Stimulated activated naive CD8-positive, alpha-beta T cell treated with anti-CD3 and anti-CD28 coated beads, Interleukin-15, Interleukin-2, amounts not matched to agents 100 ng/mL and 50 ng/mL, for 24 hours (primary cell): ENCODE results near the gene UBA3.

ENCODE experiments used
- H3K27ac Mint-ChIP-seq: one replicate; pipeline ENCODE4 v1.8.0; 2021; ENCODE audit warnings: mild to moderate bottlenecking, mixed read lengths
- H3K27me3 Mint-ChIP-seq: one replicate; pipeline ENCODE4 v1.8.0; 2021; ENCODE audit warnings: mixed read lengths
- H3K36me3 Mint-ChIP-seq: one replicate; pipeline ENCODE4 v1.8.0; 2021; ENCODE audit warnings: low read depth, mixed read lengths
- H3K4me1 Mint-ChIP-seq: one replicate; pipeline ENCODE4 v1.8.0; 2021; ENCODE audit warnings: low read depth, mixed read lengths
- H3K4me3 Mint-ChIP-seq: one replicate; pipeline ENCODE4 v1.8.0; 2021; ENCODE audit warnings: mild to moderate bottlenecking, mixed read lengths
- H3K9me3 Mint-ChIP-seq: one replicate; pipeline ENCODE4 v1.8.0; 2021; ENCODE audit warnings: mixed read lengths

UBA3 gene

DNA sequence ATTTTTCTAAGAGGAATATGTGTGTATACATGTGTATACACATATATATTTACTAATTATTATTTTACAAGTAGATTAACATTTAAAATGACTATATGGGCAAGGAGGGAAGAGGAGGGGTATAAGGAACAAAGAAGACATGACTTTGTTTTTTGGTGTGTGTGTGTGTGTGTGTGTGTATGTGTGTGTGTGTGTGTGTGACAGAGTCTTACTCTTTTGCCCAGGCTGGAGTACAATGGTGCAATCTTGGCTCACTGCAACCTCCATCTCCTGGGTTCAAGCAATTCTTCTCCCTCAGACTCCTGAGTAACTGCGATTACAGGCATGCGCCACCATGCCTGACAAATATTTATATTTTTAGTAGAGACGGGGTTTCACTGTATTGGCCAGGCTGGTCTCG is 64.1 kb downstream of the UBA3 start:
- peaks cover 12% of the 10 kb centered on the region for H3K36me3 Mint-ChIP-seq
- H3K27me3 Mint-ChIP-seq = no peaks in the 10 kb centered on the region
- H3K9me3 Mint-ChIP-seq = no peaks in the 10 kb centered on the region
- H3K4me1 Mint-ChIP-seq = peaks cover 24% of the 10 kb centered on the region
- H3K4me3 Mint-ChIP-seq = no peak overlapping the region
- H3K27ac Mint-ChIP-seq = no peak overlapping the region

DNA sequence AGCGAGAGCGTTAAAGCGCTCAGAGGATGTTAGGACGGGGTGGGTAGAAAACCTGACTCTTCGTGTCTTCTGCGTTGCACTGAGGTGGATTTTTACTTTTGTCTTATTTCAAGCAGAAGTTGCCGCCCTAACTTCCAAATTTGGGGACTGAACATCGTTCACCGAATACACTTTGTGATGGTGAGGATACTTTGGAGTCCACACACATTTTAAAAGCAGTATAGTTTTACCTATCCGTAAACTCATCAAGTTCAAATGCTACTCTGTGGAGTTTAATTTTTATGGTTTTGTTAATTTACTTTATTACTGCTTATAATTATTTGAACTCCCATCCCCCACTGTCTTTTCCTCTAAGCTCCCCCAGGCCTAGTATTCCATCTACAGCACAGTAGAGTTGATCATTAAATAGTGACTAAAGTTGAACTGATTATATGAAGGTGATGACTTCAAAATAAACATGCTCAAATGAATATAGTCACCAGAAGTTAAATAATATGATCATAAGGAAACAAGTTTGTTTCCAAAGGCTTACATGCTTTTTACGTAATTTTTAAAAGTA is 66.1 kb downstream of the UBA3 start:
- peak overlapping the region; percentile 85 for H3K4me3 Mint-ChIP-seq
- H3K4me1 Mint-ChIP-seq = peaks cover 24% of the 10 kb centered on the region
- no peaks in the 10 kb centered on the region for H3K9me3 Mint-ChIP-seq
- H3K27me3 Mint-ChIP-seq = no peaks in the 10 kb centered on the region
- peaks cover 12% of the 10 kb centered on the region for H3K36me3 Mint-ChIP-seq
- H3K27ac Mint-ChIP-seq = peak overlapping the region; percentile 79

DNA sequence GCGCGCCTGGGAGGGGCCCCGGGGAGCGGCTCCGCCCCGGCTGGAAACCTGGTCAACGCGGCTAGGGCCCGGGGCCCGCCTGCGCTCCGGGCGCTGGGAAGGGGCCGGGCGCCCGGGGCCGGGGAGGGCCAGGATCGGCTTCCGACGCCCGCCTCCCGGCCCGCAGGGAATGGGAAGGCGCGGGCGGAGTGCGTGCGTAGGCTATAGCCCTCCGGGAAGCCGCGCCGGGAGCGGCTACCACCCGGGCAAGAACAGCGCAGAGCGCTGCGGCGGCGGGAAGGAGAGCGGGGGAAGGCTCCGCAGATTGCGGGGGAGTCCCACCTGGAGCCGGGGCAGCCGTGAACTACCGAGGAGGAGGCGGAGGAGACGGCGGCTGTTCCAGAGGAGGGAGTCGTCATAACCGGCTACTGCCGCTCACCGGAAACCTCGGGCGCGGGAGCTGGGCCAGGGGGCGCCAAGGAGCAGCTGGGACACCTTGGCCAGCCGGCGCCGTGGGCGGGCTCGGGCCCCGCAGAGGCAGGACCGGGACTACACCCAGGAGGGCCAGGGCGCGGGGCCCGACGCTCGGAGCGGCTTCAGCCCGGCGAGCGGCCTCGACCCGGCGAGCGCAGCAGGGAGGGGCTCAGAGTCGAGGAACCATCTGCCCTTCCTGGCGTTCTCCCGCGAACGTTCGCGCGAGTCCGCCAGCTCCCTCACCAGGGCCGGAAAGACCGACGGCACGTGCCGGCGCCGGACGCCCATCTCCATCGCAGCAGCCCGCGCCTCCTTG is 66.7 kb downstream of the UBA3 start, which contains the start of gene EOGT:
Gene EOGT (minus strand): TSS at position 432 of the 769 bp plus-strand sequence. CDS start 3,838 bp downstream, outside the sequence.
- Mint-ChIP-seq H3K9me3 (no peaks in the 10 kb centered on the region), H3K27ac (peak within 1 kb of the TSS; percentile 82), H3K27me3 (no peaks in the 10 kb centered on the region), H3K4me1 (peaks cover 24% of the 10 kb centered on the region), H3K36me3 (peaks cover 19% of the 10 kb centered on the region), H3K4me3 (peak within 1 kb of the TSS; percentile 85)

DNA sequence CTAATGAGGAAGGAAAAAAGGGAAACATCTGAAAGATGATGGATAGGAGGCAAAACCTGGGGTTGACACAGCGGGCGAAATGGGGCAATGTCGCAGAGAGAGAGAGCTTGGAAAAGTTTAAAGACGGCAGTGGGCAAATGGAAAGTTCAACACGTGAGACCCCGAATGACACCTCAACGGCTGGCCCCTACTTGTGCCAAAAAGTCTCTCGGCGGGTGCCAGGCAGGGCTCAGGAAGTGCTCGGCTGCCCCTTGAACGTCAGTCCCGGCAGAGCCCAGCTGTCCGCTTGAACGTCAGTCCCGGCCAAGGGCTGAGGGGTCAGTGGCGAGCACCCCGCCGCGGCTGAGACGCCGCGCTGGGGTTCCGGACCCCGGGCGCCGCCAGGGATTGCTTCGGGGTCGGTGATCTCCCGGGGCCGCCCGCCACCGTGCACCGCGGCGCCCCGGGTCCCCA is 67.3 kb downstream of the UBA3 start:
- Mint-ChIP-seq H3K27me3 (no peaks in the 10 kb centered on the region), H3K27ac (peak overlapping the region; percentile 82), H3K9me3 (no peaks in the 10 kb centered on the region), H3K4me1 (peaks cover 24% of the 10 kb centered on the region), H3K4me3 (peak overlapping the region; percentile 84), H3K36me3 (peaks cover 24% of the 10 kb centered on the region)

DNA sequence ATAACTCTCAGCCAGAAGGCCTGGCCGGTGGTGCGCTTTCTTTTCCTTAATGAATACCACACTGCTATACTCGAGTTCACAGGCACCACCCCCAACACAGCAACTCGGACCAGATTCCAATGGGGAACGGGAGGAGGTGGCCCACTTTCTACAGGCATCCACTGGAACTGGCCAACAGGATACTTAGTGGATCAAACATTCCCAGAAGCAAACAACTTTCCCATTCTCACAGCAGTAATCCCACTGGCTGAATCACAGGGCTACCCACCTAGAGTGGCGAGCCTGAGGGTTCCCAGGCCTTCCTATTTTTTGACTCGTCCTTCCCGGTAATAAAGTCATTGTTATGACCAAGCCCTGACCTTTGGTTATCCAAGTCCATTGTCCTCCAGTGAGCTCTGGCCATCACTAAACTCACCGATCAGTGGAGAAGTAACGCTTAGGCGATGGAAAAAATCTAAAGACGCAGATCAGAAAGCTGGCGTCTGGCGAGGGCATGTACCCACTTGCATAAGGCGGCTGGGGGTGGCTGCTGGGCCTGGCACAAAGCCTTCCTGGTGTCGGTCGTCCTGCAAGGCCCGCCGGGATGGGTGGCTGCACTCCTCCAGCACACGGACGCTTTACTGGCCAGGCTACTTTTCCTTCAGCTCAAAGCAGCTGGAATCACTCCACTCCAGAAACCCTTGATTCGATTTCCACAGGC is 67.9 kb downstream of the UBA3 start:
- H3K4me3 Mint-ChIP-seq = peak overlapping the region; percentile 84
- H3K4me1 Mint-ChIP-seq = peaks cover 24% of the 10 kb centered on the region
- H3K36me3 Mint-ChIP-seq = peaks cover 19% of the 10 kb centered on the region
- peak overlapping the region; percentile 82 for H3K27ac Mint-ChIP-seq
- no peaks in the 10 kb centered on the region for H3K9me3 Mint-ChIP-seq
- H3K27me3 Mint-ChIP-seq = no peaks in the 10 kb centered on the region

DNA sequence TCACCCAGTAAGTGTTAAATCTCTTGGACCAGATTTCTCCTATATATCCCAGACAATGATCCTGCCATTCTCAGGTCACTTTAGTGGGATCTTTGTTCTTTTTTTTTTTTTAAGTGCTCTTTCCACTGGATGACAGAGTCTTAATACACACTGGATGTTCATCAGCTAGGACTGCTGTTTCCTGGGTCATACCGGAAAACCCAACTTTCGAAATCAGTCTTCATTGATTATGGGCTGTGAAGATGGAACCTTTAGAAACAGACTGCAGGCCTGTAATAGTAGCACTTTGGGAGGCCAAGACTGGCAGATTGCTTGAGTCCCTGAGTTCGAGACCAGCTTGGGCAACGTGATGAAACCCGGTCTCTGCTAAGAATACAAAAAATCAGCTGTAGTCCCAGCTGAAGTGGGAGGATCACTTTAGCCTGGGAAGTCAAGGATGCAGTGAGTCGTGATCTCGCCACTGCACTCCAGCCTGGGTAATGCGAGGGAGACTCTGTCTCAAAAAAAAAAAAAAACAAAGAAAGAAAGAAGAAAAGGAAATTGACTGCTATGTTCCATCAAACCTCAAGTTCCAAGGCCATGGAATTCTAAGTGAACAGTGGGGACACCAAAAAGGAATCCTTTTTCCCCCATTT is 69.0 kb downstream of the UBA3 start:
- Mint-ChIP-seq H3K9me3 (no peaks in the 10 kb centered on the region), H3K36me3 (peaks cover 18% of the 10 kb centered on the region), H3K27me3 (no peaks in the 10 kb centered on the region), H3K27ac (no peak overlapping the region), H3K4me1 (peaks cover 24% of the 10 kb centered on the region), H3K4me3 (no peak overlapping the region)

DNA sequence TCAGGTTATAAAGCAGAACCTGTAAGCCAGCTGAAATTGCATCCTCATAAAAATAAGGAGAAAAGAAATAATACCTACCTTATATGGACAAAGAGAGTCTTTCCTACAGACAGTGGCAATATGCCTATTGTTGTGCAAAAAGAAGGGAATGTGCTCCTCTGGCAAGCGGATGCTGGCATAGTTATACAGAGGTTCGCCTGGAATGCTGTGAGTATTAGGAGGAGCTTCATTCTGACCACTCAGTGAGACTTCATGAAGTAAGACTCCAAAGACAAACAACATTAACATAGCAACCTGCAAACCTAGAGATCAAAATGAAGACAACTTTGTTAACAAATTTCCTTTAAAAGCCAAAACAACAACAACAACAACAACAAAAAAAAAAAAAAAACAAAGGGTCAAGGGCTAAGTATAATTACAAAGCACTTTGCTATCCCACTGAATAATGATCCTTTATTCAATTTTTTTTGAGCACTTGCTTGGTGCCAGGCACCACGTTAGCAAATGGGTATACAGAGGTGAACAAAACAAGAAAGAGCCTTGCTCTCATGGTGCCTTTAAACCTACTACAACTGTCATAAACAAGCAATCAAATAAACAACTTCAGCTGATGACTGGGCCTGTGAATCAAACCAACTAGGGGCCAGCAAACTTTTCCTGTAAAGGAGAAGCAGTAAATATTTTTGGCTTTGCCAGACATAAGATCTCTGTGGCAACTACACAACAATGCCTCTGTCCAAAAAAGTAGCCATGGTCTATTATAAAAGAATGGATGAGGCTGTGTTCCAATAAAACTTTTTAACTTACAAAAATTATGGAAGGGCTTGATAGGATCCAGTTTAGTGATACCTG is 70.4 kb downstream of the UBA3 start:
- Mint-ChIP-seq H3K4me3 (no peak overlapping the region), H3K9me3 (no peaks in the 10 kb centered on the region), H3K4me1 (peaks cover 18% of the 10 kb centered on the region), H3K27me3 (no peaks in the 10 kb centered on the region), H3K36me3 (peaks cover 31% of the 10 kb centered on the region), H3K27ac (no peak overlapping the region)

DNA sequence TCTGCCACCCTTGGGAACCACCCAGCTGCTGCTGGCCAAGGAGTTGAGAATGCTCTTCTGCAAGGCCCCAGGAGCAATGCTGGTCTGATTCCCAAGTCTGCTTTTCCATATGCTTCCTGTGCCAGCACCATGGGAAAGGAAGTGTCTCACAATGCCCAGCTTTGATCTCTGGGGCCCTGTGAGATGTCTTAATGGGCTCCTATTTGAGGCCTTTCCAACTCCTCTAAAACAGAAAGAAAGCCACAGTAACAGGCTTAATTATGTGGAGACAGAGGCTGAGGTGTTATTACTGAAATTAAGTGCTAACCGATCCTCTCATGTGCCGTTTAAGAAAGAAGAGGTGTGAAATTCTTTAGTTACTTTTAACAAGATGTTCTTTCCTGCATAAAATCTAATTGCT is 71.2 kb downstream of the UBA3 start:
- no peaks in the 10 kb centered on the region for H3K27me3 Mint-ChIP-seq
- H3K4me3 Mint-ChIP-seq = no peak overlapping the region
- peaks cover 10% of the 10 kb centered on the region for H3K4me1 Mint-ChIP-seq
- no peaks in the 10 kb centered on the region for H3K9me3 Mint-ChIP-seq
- peaks cover 34% of the 10 kb centered on the region for H3K36me3 Mint-ChIP-seq
- H3K27ac Mint-ChIP-seq = no peak overlapping the region

DNA sequence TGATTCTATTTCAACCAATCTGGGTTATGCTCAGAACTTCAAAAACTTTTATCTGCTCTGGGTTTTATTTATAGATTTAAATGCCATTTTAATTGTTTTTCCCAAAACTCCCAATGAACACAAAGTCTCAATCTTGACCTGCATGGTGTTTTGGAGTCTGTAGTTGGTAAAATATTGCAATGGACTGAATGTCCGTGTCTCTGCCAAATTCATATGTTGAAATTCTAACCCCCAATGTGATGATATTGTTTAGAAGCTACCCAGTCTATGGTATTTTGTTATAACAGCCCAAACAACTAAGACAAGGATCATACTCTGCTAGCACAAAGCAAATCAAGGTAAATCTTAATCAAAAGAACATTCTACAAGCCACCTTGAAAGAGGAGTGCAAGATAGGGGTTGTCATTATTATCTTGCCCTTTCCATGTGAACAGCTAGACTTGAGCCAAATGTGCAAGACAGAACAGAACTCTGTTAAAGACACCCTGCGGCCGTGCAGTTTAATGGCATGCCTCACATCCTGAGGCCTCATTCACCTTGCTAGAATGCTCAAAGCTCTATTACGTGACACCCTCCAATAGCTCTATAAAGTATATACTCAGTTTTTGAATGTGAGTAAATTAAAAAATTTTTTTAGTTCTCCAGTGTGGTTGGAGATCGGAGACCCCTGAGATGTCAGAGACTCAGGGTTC is 74.2 kb downstream of the UBA3 start:
- no peaks in the 10 kb centered on the region for H3K9me3 Mint-ChIP-seq
- H3K36me3 Mint-ChIP-seq = peaks cover 52% of the 10 kb centered on the region
- H3K4me3 Mint-ChIP-seq = no peak overlapping the region
- H3K4me1 Mint-ChIP-seq = no peaks in the 10 kb centered on the region
- no peaks in the 10 kb centered on the region for H3K27me3 Mint-ChIP-seq
- H3K27ac Mint-ChIP-seq = no peak overlapping the region

DNA sequence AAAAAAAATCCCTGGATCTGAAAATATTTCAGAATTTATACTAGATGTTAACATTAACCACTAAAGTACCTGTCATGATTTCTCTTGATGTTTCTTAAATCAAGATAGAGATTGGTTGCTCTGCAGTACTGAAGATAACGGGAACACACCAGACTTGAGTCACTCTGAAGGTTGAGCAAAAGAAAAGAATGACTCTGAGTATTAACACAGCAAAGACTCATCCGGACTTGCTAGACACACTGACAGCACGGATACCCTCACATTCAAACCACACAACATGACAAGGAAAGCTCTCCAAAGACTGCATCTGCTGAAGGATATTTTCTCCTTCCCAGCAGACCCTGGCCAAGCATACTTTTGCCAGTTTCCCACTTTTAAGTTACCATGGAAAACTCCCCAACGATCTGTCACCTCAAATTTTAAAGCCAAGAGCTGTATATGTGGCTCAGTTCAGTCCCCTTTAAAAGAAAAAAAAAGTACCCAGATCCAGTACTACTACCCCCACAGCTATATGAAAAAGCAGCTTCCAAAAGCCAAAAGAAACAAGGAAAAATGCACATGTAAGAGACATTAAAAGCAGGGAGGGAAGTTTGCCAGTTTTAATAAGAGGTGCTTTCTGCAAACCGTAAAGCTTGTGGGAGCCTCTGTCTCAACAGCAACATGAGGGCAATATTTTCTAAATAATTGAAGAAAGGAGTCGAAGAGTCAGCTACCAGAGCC is 74.9 kb downstream of the UBA3 start:
- no peak overlapping the region for H3K27ac Mint-ChIP-seq
- H3K27me3 Mint-ChIP-seq = no peaks in the 10 kb centered on the region
- peaks cover 52% of the 10 kb centered on the region for H3K36me3 Mint-ChIP-seq
- no peaks in the 10 kb centered on the region for H3K4me1 Mint-ChIP-seq
- H3K9me3 Mint-ChIP-seq = no peaks in the 10 kb centered on the region
- H3K4me3 Mint-ChIP-seq = no peak overlapping the region
